ENCODE measurements around the gene CHRNE. TPM values are rescaled to one million over a fixed set of nuclear protein-coding genes. Genes with fewer than 3 reads are reported as not detected.
A peak's percentile ranks its signal among the peaks of the same experiment; 100 is the strongest.

The CHRNE gene
- total and polyA plus RNA-seq, 2 of the 8 experiments (the other 6 are each of a cell fraction or from before 2014, with no cell fraction given) = 0.15 to 0.33 TPM

- 93 to 100% methylated on average over 2 to 17 of the region's 17 CpGs for WGBS, 2 experiments (ENCODE audit: extremely low coverage in 1 of 2, insufficient coverage in 1 of 2, insufficient read length in 1 of 2, insufficient replicate concordance in 2 of 2, low coverage in 1 of 2, low lambda C conversion rate in 2 of 2, missing lambda C conversion rate in 1 of 2)
- peak overlapping the region; percentile 95; the same call in 1 of the 2 replicates for H2BK5ac ChIP-seq (ENCODE audit: low read depth, low read length)
- H3K4me3 ChIP-seq (ENCODE audit: extremely low read depth in 1 of 4, insufficient read depth in 2 of 4, low read depth in 3 of 4, low read length in 4 of 4) = no peak overlapping the region
- H3K79me1 ChIP-seq (ENCODE audit: low read depth, low read length) = peaks cover 12% of the 10 kb centered on the region
- no peak overlapping the region for H3K4ac ChIP-seq (replicated peaks; ENCODE audit: insufficient read length, low read depth, low read length)
- H2BK15ac ChIP-seq (ENCODE audit: low read length) = peak overlapping the region; percentile 12
- H2AFZ ChIP-seq (ENCODE audit: low read length) = no peak overlapping the region
- POLR2A ChIA-PET (ENCODE audit: partially characterized antibody) = interaction anchor here (0.6 kb wide), 1 partner anchor 44 kb away, joined by 3 read pairs; no protein-coding TSS in a partner anchor
- H3K23ac ChIP-seq (ENCODE audit: insufficient read length) = no peak overlapping the region
- DNase-seq (ENCODE audit: low read depth in 1 of 2, low spot score in 2 of 2) (no peak), FAIRE-seq (no peak)
- H3K27me3 ChIP-seq (replicated peaks in 1 of 4; ENCODE audit: control insufficient read depth in 3 of 4, extremely low read depth in 1 of 4, insufficient read depth in 3 of 4, low read length in 3 of 4) = no peaks in the 10 kb centered on the region
- CTCF ChIA-PET (ENCODE audit: partially characterized antibody) = interaction anchor here (0.6 to 3.5 kb wide), 5 partner anchors 11 to 306 kb away, joined by 3 to 15 read pairs (median 8); no protein-coding TSS in a partner anchor
- H3K56ac ChIP-seq (replicated peaks; ENCODE audit: insufficient read length, low read depth, low read length) = no peak overlapping the region
- H3K14ac ChIP-seq (ENCODE audit: insufficient read length) = no peak overlapping the region
- H4K8ac ChIP-seq (ENCODE audit: extremely low read depth, insufficient read depth, low read length) = no peak overlapping the region
- H3K9me3 ChIP-seq (ENCODE audit: insufficient read depth in 2 of 2, low read depth in 1 of 2, low read length in 1 of 2) = no peaks in the 10 kb centered on the region
- no peak overlapping the region; a peak in 1 of 7 replicates for H3K9ac ChIP-seq (replicated peaks in 1 of 4; ENCODE audit: extremely low read depth in 1 of 4, low read depth in 3 of 4, low read length in 3 of 4)
- peaks cover 26 to 46% (median 38%) of the 10 kb centered on the region in 4 experiments for H3K4me1 ChIP-seq (replicated peaks in 1 of 4; ENCODE audit: control insufficient read depth in 3 of 4, insufficient read depth in 4 of 4, low read length in 3 of 4)
- peak overlapping the region; percentile 97; the same call in 1 of the 2 replicates for H2BK20ac ChIP-seq (ENCODE audit: low read length)
- peak overlapping the region; percentile 60; the same call in 1 of the 2 replicates for H2AK5ac ChIP-seq (ENCODE audit: low read depth, low read length)
- H2BK12ac ChIP-seq (ENCODE audit: low read depth, low read length) = peak overlapping the region; percentile 91; the same call in 1 of the 2 replicates
- peaks cover 0 to 1% of the 10 kb centered on the region in 2 experiments for H4K20me1 ChIP-seq (replicated peaks in 1 of 2; ENCODE audit: control insufficient read depth in 1 of 2, insufficient read depth in 2 of 2, low read length in 2 of 2)
- H4K91ac ChIP-seq (replicated peaks; ENCODE audit: insufficient read length, low read length) = peak overlapping the region; percentile 79
- H3K36me3 ChIP-seq (ENCODE audit: control insufficient read depth in 2 of 4, insufficient read depth in 4 of 4, low read length in 3 of 4) = no peaks in the 10 kb centered on the region
- peaks cover 0 to 36% of the 10 kb centered on the region in 2 experiments; a peak in 2 of 4 replicates for H3K79me2 ChIP-seq (ENCODE audit: control insufficient read depth in 1 of 2, insufficient read depth in 2 of 2, low read length in 2 of 2)
- H3K23me2 ChIP-seq (ENCODE audit: low read depth, low read length) = peaks cover 7% of the 10 kb centered on the region; the same call in 1 of the 2 replicates
- no peak overlapping the region for H2BK120ac ChIP-seq (replicated peaks; ENCODE audit: low read depth, low read length)
- no peak overlapping the region for H3K27ac ChIP-seq (ENCODE audit: low read depth, low read length)
- no peak overlapping the region for H4K5ac ChIP-seq (ENCODE audit: insufficient read length, low read depth, low read length)
- no peak overlapping the region for H3K18ac ChIP-seq (ENCODE audit: extremely low read depth, low read length)
- H3K4me2 ChIP-seq (ENCODE audit: insufficient read depth in 1 of 2, low read depth in 2 of 2, low read length in 2 of 2) = no peak overlapping the region
- TF ChIP-seq ATF3 (IDR thresholded peaks at IDR 0.05; ENCODE audit: insufficient read depth, low read depth, low read length) (no peak), CREB1 (IDR thresholded peaks at IDR 0.05) (no peak), POLR2A (IDR thresholded peaks at IDR 0.05; ENCODE audit: control extremely low read depth in 1 of 2, low read depth in 2 of 2, low read length in 2 of 2) (no peak), KDM4A (IDR thresholded peaks at IDR 0.05; ENCODE audit: low read depth, low read length, severe bottlenecking) (no peak), EGR1 (IDR thresholded peaks at IDR 0.05; ENCODE audit: borderline replicate concordance, low read depth, low read length) (no peak), ASH2L (IDR thresholded peaks at IDR 0.05; ENCODE audit: low read length) (no peak), SP1 (IDR thresholded peaks at IDR 0.05; ENCODE audit: low read depth, low read length) (no peak), KDM1A (IDR thresholded peaks at IDR 0.05; ENCODE audit: borderline replicate concordance, low read length) (no peak)
Observed at GRCh38 chr17:4856271-4856936, 46.5 kb downstream of the CHRNE start.

All from H1 (cell line).